Mesothelial cell of epicardium (in vitro differentiated cells): ENCODE results near the gene PAXIP1. TPM values are rescaled to one million over a fixed set of nuclear protein-coding genes. Genes with fewer than 3 reads are reported as not detected.

Experiments used
- DNase-seq, 2 experiments: peaks; one replicate each; pipeline ENCODE4 v3.0.0; 2021; ENCODE audit warnings: low spot score in 2 of 2; ENCODE audit not compliant: unreplicated experiment in 2 of 2
- H3K27ac Mint-ChIP-seq: 2 replicates; pipeline ENCODE4 v1.8.0; 2021; ENCODE audit warnings: mixed read lengths
- H3K27me3 Mint-ChIP-seq: 2 replicates; pipeline ENCODE4 v1.8.0; 2021; ENCODE audit warnings: low read depth, mixed read lengths
- H3K36me3 Mint-ChIP-seq: 2 replicates; pipeline ENCODE4 v1.8.0; 2021; ENCODE audit warnings: mixed read lengths
- H3K4me1 Mint-ChIP-seq: 2 replicates; pipeline ENCODE4 v1.8.0; 2021; ENCODE audit warnings: mixed read lengths
- H3K4me3 Mint-ChIP-seq: 2 replicates; pipeline ENCODE4 v1.8.0; 2021; ENCODE audit warnings: mild to moderate bottlenecking, moderate library complexity, mixed read lengths
- H3K9me3 Mint-ChIP-seq: 2 replicates; pipeline ENCODE4 v1.8.0; 2021; ENCODE audit warnings: mixed read lengths
- total RNA-seq: library from RNA; stranded (reverse); gene quantifications from 3 replicates; pipeline ENCODE4 v1.2.1, GENCODE V29; 2021
- TF ChIP-seq, protein P1 (sequence below): fragments of 200-600 bp; sonication (generic); IDR thresholded peaks from one replicate; pipeline ENCODE4 v1.5.0; 2021; ENCODE audit warnings: antibody characterized with exemption; ENCODE audit not compliant: unreplicated experiment

Gene PAXIP1
- total RNA-seq, 1 donor from 2014 or later = 21.3 TPM

DNA sequence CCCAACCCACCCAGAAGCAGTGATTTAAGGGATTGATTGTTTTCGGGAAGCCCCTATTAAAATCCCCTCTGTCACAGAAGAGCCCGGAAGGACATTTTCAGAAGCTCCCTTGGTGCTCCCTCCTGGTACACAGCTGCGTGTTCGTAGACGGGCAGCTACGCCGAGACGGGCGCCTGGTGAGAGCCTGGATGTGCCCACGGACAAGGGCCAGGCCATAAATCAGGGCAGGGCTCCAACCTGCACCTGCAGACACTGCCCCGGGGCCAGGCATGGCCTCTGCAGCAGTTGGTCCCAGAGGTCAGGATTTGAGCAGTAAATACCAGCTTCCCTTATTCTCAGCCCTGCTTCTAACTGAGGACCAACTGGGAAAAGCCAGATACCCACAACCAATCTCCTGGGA is 106.8 kb downstream of the PAXIP1 start:
- no peaks in the 10 kb centered on the region for H3K4me1 Mint-ChIP-seq
- no peaks in the 10 kb centered on the region for H3K36me3 Mint-ChIP-seq
- H3K4me3 Mint-ChIP-seq = no peak overlapping the region
- peaks cover 4% of the 10 kb centered on the region for H3K27me3 Mint-ChIP-seq
- no peaks in the 10 kb centered on the region for H3K9me3 Mint-ChIP-seq
- no peak for DNase-seq
- TF ChIP-seq, protein P1, sequence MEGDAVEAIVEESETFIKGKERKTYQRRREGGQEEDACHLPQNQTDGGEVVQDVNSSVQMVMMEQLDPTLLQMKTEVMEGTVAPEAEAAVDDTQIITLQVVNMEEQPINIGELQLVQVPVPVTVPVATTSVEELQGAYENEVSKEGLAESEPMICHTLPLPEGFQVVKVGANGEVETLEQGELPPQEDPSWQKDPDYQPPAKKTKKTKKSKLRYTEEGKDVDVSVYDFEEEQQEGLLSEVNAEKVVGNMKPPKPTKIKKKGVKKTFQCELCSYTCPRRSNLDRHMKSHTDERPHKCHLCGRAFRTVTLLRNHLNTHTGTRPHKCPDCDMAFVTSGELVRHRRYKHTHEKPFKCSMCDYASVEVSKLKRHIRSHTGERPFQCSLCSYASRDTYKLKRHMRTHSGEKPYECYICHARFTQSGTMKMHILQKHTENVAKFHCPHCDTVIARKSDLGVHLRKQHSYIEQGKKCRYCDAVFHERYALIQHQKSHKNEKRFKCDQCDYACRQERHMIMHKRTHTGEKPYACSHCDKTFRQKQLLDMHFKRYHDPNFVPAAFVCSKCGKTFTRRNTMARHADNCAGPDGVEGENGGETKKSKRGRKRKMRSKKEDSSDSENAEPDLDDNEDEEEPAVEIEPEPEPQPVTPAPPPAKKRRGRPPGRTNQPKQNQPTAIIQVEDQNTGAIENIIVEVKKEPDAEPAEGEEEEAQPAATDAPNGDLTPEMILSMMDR = no peak
- no peak overlapping the region for H3K27ac Mint-ChIP-seq

Other genes with a start within 250 kb of the PAXIP1 start
- not detected in 3 replicates for gene HTR5A, start 67.2 kb upstream of the PAXIP1 start, total RNA-seq